ENCODE results near the gene PPP1R13L.

DNA sequence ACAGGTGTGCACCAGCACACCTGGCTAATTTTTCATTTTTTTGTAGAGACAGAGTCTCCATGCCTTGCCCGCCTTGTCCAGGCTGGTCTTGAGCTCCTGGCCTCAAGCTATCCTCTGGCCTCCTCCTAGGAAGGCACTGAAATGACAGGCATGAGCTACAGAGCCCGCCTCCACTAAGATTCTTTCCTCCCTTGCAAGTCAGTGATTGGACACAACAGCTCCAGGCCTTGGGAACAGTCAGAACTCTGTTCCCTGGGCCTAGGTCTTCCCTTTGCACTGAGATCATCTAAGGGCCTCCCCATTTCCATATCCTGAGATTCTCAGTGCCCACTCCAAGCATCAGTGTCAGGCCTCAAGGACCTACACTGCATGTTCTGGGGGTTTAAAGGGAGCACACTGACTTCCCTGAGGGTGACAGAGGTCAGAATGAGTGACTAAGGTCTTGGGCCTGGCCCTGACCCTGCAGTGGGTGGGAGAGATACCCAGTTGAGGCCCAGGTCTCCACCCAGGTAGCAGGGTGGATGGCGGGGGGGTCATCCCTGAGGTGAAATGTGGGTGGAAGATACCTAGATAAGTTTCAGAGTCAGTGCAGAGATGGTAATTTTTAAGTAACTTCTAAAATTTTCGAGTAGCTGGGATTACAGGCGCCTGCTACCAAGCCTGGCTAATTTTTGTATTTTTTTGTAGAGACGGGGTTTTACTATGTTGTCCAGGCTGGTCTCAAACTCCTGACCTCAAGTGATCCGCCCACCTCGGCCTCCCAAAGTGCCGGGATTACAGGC is 36.2 kb upstream of the PPP1R13L start:
- TF ChIP-seq, protein P1, sequence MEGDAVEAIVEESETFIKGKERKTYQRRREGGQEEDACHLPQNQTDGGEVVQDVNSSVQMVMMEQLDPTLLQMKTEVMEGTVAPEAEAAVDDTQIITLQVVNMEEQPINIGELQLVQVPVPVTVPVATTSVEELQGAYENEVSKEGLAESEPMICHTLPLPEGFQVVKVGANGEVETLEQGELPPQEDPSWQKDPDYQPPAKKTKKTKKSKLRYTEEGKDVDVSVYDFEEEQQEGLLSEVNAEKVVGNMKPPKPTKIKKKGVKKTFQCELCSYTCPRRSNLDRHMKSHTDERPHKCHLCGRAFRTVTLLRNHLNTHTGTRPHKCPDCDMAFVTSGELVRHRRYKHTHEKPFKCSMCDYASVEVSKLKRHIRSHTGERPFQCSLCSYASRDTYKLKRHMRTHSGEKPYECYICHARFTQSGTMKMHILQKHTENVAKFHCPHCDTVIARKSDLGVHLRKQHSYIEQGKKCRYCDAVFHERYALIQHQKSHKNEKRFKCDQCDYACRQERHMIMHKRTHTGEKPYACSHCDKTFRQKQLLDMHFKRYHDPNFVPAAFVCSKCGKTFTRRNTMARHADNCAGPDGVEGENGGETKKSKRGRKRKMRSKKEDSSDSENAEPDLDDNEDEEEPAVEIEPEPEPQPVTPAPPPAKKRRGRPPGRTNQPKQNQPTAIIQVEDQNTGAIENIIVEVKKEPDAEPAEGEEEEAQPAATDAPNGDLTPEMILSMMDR (IDR thresholded peaks at IDR 0.05) = no peak
- TF ChIP-seq POLR2A (IDR thresholded peaks at IDR 0.05) = no peak
